GM19468 (cell line): ENCODE results near the gene BGN.
A peak's percentile ranks its signal among the peaks of the same experiment; 100 is the strongest.

Experiments
- ATAC-seq: cut with Tn5 transposase; IDR thresholded peaks from one replicate; pipeline ENCODE4 v1.9.1; 2021; ENCODE audit warnings: mild to moderate bottlenecking, moderate library complexity, moderate number of reproducible peaks; ENCODE audit not compliant: unreplicated experiment; ENCODE audit errors: extremely low read depth

The BGN gene

GRCh38 chrX:153459986-153460385 lies 34.8 kb upstream of the BGN start:
- no peak for ATAC-seq

- no peak for ATAC-seq
Observed at GRCh38 chrX:153460826-153461225, 34.0 kb upstream of the BGN start.

- ATAC-seq, result no peak
Observed at GRCh38 chrX:153462291-153462690, 32.5 kb upstream of the BGN start.

- no peak for ATAC-seq
Observed at GRCh38 chrX:153463031-153463430, 31.7 kb upstream of the BGN start.

GRCh38 chrX:153463556-153463955 lies 31.2 kb upstream of the BGN start:
- no peak for ATAC-seq

GRCh38 chrX:153464116-153464515 lies 30.7 kb upstream of the BGN start:
- no peak for ATAC-seq

GRCh38 chrX:153465691-153466380 lies 28.9 kb upstream of the BGN start:
- ATAC-seq, result no peak

GRCh38 chrX:153468008-153468580 lies 26.7 kb upstream of the BGN start:
- no peak for ATAC-seq

GRCh38 chrX:153469811-153470410 lies 24.9 kb upstream of the BGN start:
- peak; percentile 19 for ATAC-seq

GRCh38 chrX:153470411-153471363 lies 24.1 kb upstream of the BGN start, which contains the start of gene HAUS7:
Gene HAUS7 (minus strand): TSS chrX:153470576. CDS start chrX:153470557, 19 bp downstream.
- peak; percentile 28 for ATAC-seq

GRCh38 chrX:153471663-153472280 lies 23.0 kb upstream of the BGN start:
- no peak for ATAC-seq

GRCh38 chrX:153473126-153473525 lies 21.7 kb upstream of the BGN start:
- ATAC-seq, result no peak

- no peak for ATAC-seq
Observed at GRCh38 chrX:153474266-153474665, 20.5 kb upstream of the BGN start.

- no peak for ATAC-seq
Observed at GRCh38 chrX:153474718-153475117, 20.1 kb upstream of the BGN start.

GRCh38 chrX:153475271-153475670 lies 19.5 kb upstream of the BGN start:
- ATAC-seq, result no peak

- no peak for ATAC-seq
Observed at GRCh38 chrX:153475751-153476281, 19.0 kb upstream of the BGN start.

- ATAC-seq, result no peak
Observed at GRCh38 chrX:153476666-153477363, 18.0 kb upstream of the BGN start.

- ATAC-seq, result no peak
Observed at GRCh38 chrX:153477364-153477857, 17.4 kb upstream of the BGN start.

- no peak for ATAC-seq
Observed at GRCh38 chrX:153477901-153478300, 16.9 kb upstream of the BGN start.
